HCT116 (cell line): ENCODE results near the gene UGT2B7. TPM values are rescaled to one million over a fixed set of nuclear protein-coding genes. Genes with fewer than 3 reads are reported as not detected.

ENCODE experiments used
- ATAC-seq: fragments of 200-7000 bp; cut with Tn5 transposase; 2 replicates; pipeline ENCODE4 v1.9.1; 2020; ENCODE audit warnings: mild to moderate bottlenecking, moderate library complexity
- BruUV-seq: library from RNA; stranded (reverse); fragments of 400-500 nt; replicated peaks from 2 replicates; lab custom pipeline; 2021; lab: Mats Ljungman, UMichigan
- CTCF ChIA-PET: fragments of 300-600 bp; sonication (Branson Sonifier 250); formaldehyde crosslinking; loops from one replicate; lab custom pipeline; 2021; ENCODE audit warnings: antibody characterized with exemption; lab: Charles Lee
- POLR2A ChIA-PET: fragments of 300-600, 350-600 bp; sonication (Branson Sonifier 250); formaldehyde crosslinking; loops from one replicate; lab custom pipeline; 2021; ENCODE audit warnings: antibody characterized with exemption; lab: Charles Lee
- RAD21 ChIA-PET, 2 experiments: fragments of 300-600 bp; sonication (Branson Sonifier 250); formaldehyde crosslinking; loops; one replicate each; lab custom pipeline; 2023; ENCODE audit warnings: low total read pairs in 2 of 2; ENCODE audit not compliant: uncharacterized antibody in 2 of 2, unreplicated experiment in 2 of 2, low non-redundant PET in 1 of 2; lab: Charles Lee
- DNase-seq: peaks from one replicate; pipeline ENCODE4 v3.0.0-alpha.2; 2010; ENCODE audit warnings: low read depth, low spot score
- H2AFZ ChIP-seq: fragments of 200-600 bp; shearing (Covaris generic), sonication (generic); 2 replicates; pipeline ENCODE4 v1.6.1; 2017; ENCODE audit warnings: low read depth, mixed run types, mixed read lengths, antibody characterized with exemption, low read length; ENCODE audit not compliant: poor library complexity, severe bottlenecking
- H3K27ac ChIP-seq: 2 replicates; pipeline ENCODE4 v1.5.1; 2012; ENCODE audit warnings: low read depth, low read length
- H3K27me3 ChIP-seq: fragments of 200-600 bp; sonication (generic); 2 replicates; pipeline ENCODE4 v1.6.1; 2016; ENCODE audit warnings: mixed run types, low read length, mixed read lengths; ENCODE audit not compliant: insufficient read depth
- H3K36me3 ChIP-seq, 2 experiments: fragments of 200-500 bp in 1 of 2; fragments of 200-600 bp in 1 of 2; sonication (Bioruptor generic) in 1 of 2; sonication (generic) in 1 of 2; 2 replicates each; pipeline versions ENCODE4 v1.5.1 to v1.6.1; 2014 to 2016; ENCODE audit warnings: low read length in 2 of 2, inconsistent platforms in 1 of 2, mixed read lengths in 1 of 2, mixed run types in 1 of 2; ENCODE audit not compliant: insufficient read depth in 2 of 2, control insufficient read depth in 1 of 2
- H3K4me1 ChIP-seq, 2 experiments: fragments of 200-600 bp in 1 of 2; sonication (generic) in 1 of 2; 2 replicates each; pipeline versions ENCODE4 v1.5.1 to v1.6.1; 2012 to 2017; ENCODE audit warnings: low read length in 2 of 2, inconsistent platforms in 1 of 2, mild to moderate bottlenecking in 1 of 2, mixed read lengths in 1 of 2, mixed run types in 1 of 2, moderate library complexity in 1 of 2; ENCODE audit not compliant: insufficient read depth in 2 of 2, control insufficient read depth in 1 of 2
- H3K4me2 ChIP-seq: fragments of 200-600 bp; sonication (generic); 2 replicates; pipeline ENCODE4 v1.6.1; 2017; ENCODE audit warnings: mixed run types, low read length, mixed read lengths
- H3K4me3 ChIP-seq, 2 experiments: fragments of 200-600 bp in 1 of 2; sonication (generic) in 1 of 2; replicated peaks in 1 of 2; 2 replicates each; pipeline ENCODE4 v1.5.1; 2011 to 2016; ENCODE audit warnings: low read length in 2 of 2, control low read depth in 1 of 2, low read depth in 1 of 2, mild to moderate bottlenecking in 1 of 2, mixed read lengths in 1 of 2, mixed run types in 1 of 2
- H3K79me2 ChIP-seq: fragments of 200-600 bp; sonication (generic); 2 replicates; pipeline ENCODE4 v1.6.1; 2017; ENCODE audit warnings: mild to moderate bottlenecking, mixed run types, low read length, moderate library complexity, mixed read lengths; ENCODE audit not compliant: insufficient read depth
- H3K9ac ChIP-seq: fragments of 200-600 bp; sonication (generic); 2 replicates; pipeline ENCODE4 v1.6.1; 2016; ENCODE audit warnings: low read length, mixed read lengths
- H3K9me2 ChIP-seq: fragments of 200-600 bp; sonication (generic), shearing (Covaris generic); 2 replicates; pipeline ENCODE4 v1.6.1; 2017; ENCODE audit warnings: mixed run types, mild to moderate bottlenecking, moderate library complexity; ENCODE audit not compliant: insufficient read depth
- H3K9me3 ChIP-seq, 2 experiments: fragments of 200-500 bp in 1 of 2; fragments of 200-600 bp in 1 of 2; sonication (Bioruptor generic) in 1 of 2; sonication (generic) in 1 of 2; 2 replicates each; pipeline ENCODE4 v1.6.1; 2014 to 2017; ENCODE audit warnings: low read length in 2 of 2, mixed read lengths in 2 of 2, inconsistent platforms in 1 of 2, low read depth in 1 of 2, mild to moderate bottlenecking in 1 of 2, mixed run types in 1 of 2, moderate library complexity in 1 of 2; ENCODE audit not compliant: control insufficient read depth in 1 of 2, insufficient read depth in 1 of 2
- H4K20me1 ChIP-seq: fragments of 200-600 bp; sonication (generic), shearing (Covaris generic); 2 replicates; pipeline ENCODE4 v1.6.1; 2017; ENCODE audit warnings: mixed run types, mild to moderate bottlenecking, moderate library complexity; ENCODE audit not compliant: insufficient read depth
- EGR1 ChIP-seq: IDR thresholded peaks from 2 replicates; pipeline ENCODE4 v1.6.1; 2012; ENCODE audit warnings: low read depth
- EZH2phosphoT487 ChIP-seq: fragments of 200-600 bp; IDR thresholded peaks from 2 replicates; pipeline ENCODE4 v1.6.1; 2018; ENCODE audit warnings: antibody characterized with exemption, borderline replicate concordance
- JUND ChIP-seq: IDR thresholded peaks from 2 replicates; pipeline ENCODE4 v1.6.1; 2012
- SIN3A ChIP-seq: IDR thresholded peaks from 2 replicates; pipeline ENCODE4 v1.6.1; 2012; ENCODE audit warnings: low read depth
- SRF ChIP-seq: IDR thresholded peaks from 2 replicates; pipeline ENCODE4 v1.6.1; 2012; ENCODE audit warnings: low read depth
- ZBTB33 ChIP-seq: IDR thresholded peaks from 2 replicates; pipeline ENCODE4 v1.6.1; 2011; ENCODE audit warnings: mild to moderate bottlenecking, low read length, moderate library complexity; ENCODE audit not compliant: insufficient replicate concordance; ENCODE audit errors: extremely low read depth
- intact Hi-C: fragments of 100-400 bp; cut with micrococcal nuclease; formaldehyde crosslinking; loops from 2 replicates; pipeline ENCODE4 v1.10.0; 2022
- total RNA-seq: library from RNA; stranded (reverse); gene quantifications from one replicate; pipeline ENCODE4 v1.2.1, GENCODE V29; 2021; ENCODE audit not compliant: unreplicated experiment
- TF ChIP-seq, protein P1 (sequence below): IDR thresholded peaks from 2 replicates; pipeline ENCODE4 v1.6.1; 2012

UGT2B7 gene
- total RNA-seq, 1 experiment from 2014 or later, result not detected

DNA sequence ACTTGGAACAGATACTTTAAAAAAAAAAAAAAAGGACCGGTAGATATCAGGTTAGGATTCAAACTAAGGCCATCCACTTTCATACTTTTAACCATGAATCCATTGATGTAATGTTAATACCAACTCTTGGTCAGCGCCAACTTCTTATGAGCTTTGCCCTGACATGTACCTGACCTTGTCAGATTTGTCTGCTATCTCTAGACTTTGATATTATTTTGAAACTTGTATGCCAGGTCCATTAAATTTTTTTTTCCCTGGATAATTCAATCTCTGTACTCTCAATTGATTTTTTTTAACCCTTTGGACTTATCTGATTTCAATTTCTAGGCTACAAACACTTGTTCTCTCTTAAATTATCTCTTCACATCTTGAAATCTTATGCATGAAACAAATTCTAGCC lies 27.2 kb upstream of the UGT2B7 start:
- Histone ChIP-seq H3K36me3 (no peaks in the 10 kb centered on the region), H3K9me2 (no peaks in the 10 kb centered on the region), H3K4me1 (no peaks in the 10 kb centered on the region), H3K79me2 (no peaks in the 10 kb centered on the region), H3K4me3 (no peak overlapping the region), H3K27me3 (no peaks in the 10 kb centered on the region), H4K20me1 (no peaks in the 10 kb centered on the region), H2AFZ (no peak overlapping the region), H3K9ac (no peak overlapping the region), H3K9me3 (no peaks in the 10 kb centered on the region), H3K4me2 (no peak overlapping the region), H3K27ac (no peak overlapping the region)
- no TSS peak for BruUV-seq
- CTCF ChIA-PET, result no interaction called here
- DNase-seq, result no peak
- no peak for ATAC-seq
- intact Hi-C loops, result no loop called here
- RAD21 ChIA-PET, result no interaction called here
- no peak for TF ChIP-seq ZBTB33
- POLR2A ChIA-PET, result no interaction called here

GRCh38 chr4:69070590-69070989 lies 25.7 kb upstream of the UGT2B7 start:
- BruUV-seq, result no TSS peak
- Histone ChIP-seq H3K79me2 (no peaks in the 10 kb centered on the region), H3K9me2 (no peaks in the 10 kb centered on the region), H3K4me1 (no peaks in the 10 kb centered on the region), H2AFZ (no peak overlapping the region), H3K36me3 (no peaks in the 10 kb centered on the region), H3K4me2 (no peak overlapping the region), H3K9me3 (no peaks in the 10 kb centered on the region), H4K20me1 (no peaks in the 10 kb centered on the region), H3K4me3 (no peak overlapping the region), H3K27me3 (no peaks in the 10 kb centered on the region), H3K27ac (no peak overlapping the region), H3K9ac (no peak overlapping the region)
- CTCF ChIA-PET, result no interaction called here
- ATAC-seq (no peak), DNase-seq (no peak)
- POLR2A ChIA-PET, result no interaction called here
- RAD21 ChIA-PET, result no interaction called here
- intact Hi-C loops, result no loop called here
- TF ChIP-seq JUND (no peak), SIN3A (no peak), EZH2phosphoT487 (no peak), EGR1 (no peak), SRF (no peak)
- TF ChIP-seq, protein P1, sequence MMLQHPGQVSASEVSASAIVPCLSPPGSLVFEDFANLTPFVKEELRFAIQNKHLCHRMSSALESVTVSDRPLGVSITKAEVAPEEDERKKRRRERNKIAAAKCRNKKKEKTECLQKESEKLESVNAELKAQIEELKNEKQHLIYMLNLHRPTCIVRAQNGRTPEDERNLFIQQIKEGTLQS, result no peak
